Adrenal gland (tissue), 5 donors: ENCODE results near the gene TJP3.

ENCODE experiments used
- POLR2A ChIP-seq, 2 donors: fragments of 450-650 bp; IDR thresholded peaks; one replicate each; pipeline ENCODE4 v1.6.1; 2017; ENCODE audit warnings: antibody characterized with exemption in 2 of 2, mild to moderate bottlenecking in 2 of 2, moderate library complexity in 1 of 2
- TF ChIP-seq, protein P1 (sequence below), 6 experiments: fragments of 450-650 bp in 4 of 6; fragments of 200-600 bp in 2 of 6; sonication (generic) in 1 of 6; IDR thresholded peaks; 1 replicate in 5 of 6; 2 replicates in 1 of 6; pipeline versions ENCODE4 v1.5.1 to v1.8.0; 2016 to 2021; ENCODE audit warnings: antibody characterized with exemption in 6 of 6, mild to moderate bottlenecking in 2 of 6, moderate library complexity in 1 of 6
- donor health status: DM: no; HTN: no; CAD: no.

GRCh38 chr19:3773814-3774515, 65.8 kb downstream of the TJP3 start:
- TF ChIP-seq, protein P1, sequence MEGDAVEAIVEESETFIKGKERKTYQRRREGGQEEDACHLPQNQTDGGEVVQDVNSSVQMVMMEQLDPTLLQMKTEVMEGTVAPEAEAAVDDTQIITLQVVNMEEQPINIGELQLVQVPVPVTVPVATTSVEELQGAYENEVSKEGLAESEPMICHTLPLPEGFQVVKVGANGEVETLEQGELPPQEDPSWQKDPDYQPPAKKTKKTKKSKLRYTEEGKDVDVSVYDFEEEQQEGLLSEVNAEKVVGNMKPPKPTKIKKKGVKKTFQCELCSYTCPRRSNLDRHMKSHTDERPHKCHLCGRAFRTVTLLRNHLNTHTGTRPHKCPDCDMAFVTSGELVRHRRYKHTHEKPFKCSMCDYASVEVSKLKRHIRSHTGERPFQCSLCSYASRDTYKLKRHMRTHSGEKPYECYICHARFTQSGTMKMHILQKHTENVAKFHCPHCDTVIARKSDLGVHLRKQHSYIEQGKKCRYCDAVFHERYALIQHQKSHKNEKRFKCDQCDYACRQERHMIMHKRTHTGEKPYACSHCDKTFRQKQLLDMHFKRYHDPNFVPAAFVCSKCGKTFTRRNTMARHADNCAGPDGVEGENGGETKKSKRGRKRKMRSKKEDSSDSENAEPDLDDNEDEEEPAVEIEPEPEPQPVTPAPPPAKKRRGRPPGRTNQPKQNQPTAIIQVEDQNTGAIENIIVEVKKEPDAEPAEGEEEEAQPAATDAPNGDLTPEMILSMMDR (IDR thresholded peaks at IDR 0.05) = no peak
- TF ChIP-seq POLR2A (IDR thresholded peaks at IDR 0.05) = no peak
